Type B pancreatic cell (in vitro differentiated cells): ENCODE results near the gene VGLL2. TPM values are rescaled to one million over a fixed set of nuclear protein-coding genes. Genes with fewer than 3 reads are reported as not detected.

Source experiments
- DNase-seq: peaks from one replicate; pipeline ENCODE4 v3.0.0; 2021; ENCODE audit warnings: mixed read lengths; ENCODE audit not compliant: unreplicated experiment; ENCODE audit errors: extremely low spot score
- H3K27ac Mint-ChIP-seq: 2 replicates; pipeline ENCODE4 v1.8.0; 2021; ENCODE audit warnings: mild to moderate bottlenecking, mixed read lengths
- H3K27me3 Mint-ChIP-seq: 2 replicates; pipeline ENCODE4 v1.8.0; 2021; ENCODE audit warnings: mixed read lengths
- H3K36me3 Mint-ChIP-seq: 2 replicates; pipeline ENCODE4 v1.8.0; 2021; ENCODE audit warnings: mixed read lengths
- H3K4me1 Mint-ChIP-seq: one replicate; pipeline ENCODE4 v1.8.0; 2021; ENCODE audit warnings: mixed read lengths; ENCODE audit not compliant: unreplicated experiment
- H3K4me3 Mint-ChIP-seq: 2 replicates; pipeline ENCODE4 v1.8.0; 2021; ENCODE audit warnings: mild to moderate bottlenecking, mixed read lengths
- H3K9me3 Mint-ChIP-seq: 2 replicates; pipeline ENCODE4 v1.8.0; 2021; ENCODE audit warnings: mixed read lengths
- CTCF ChIP-seq: fragments of 200-600 bp; sonication (generic); conservative IDR thresholded peaks from 2 replicates; pipeline ENCODE4 v1.5.0; 2021; ENCODE audit warnings: antibody characterized with exemption, mild to moderate bottlenecking
- total RNA-seq: library from RNA; stranded (reverse); gene quantifications from 2 replicates; pipeline ENCODE4 v1.2.1, GENCODE V29; 2021; ENCODE audit warnings: low replicate concordance

Gene VGLL2
- total RNA-seq, 1 donor from 2014 or later: 3.0 TPM

- H3K4me1 Mint-ChIP-seq: no peaks in the 10 kb centered on the region
- H3K36me3 Mint-ChIP-seq: no peaks in the 10 kb centered on the region
- peaks cover 9% of the 10 kb centered on the region for H3K27me3 Mint-ChIP-seq
- H3K27ac Mint-ChIP-seq: no peak overlapping the region
- no peaks in the 10 kb centered on the region for H3K9me3 Mint-ChIP-seq
- H3K4me3 Mint-ChIP-seq: no peak overlapping the region
- TF ChIP-seq CTCF: no peak
- DNase-seq: no peak
Observed at GRCh38 chr6:117298941-117299340, 33.6 kb downstream of the VGLL2 start.

GRCh38 chr6:117303323-117303722 lies 38.0 kb downstream of the VGLL2 start:
- Mint-ChIP-seq H3K27me3 (peaks cover 4% of the 10 kb centered on the region), H3K27ac (no peak overlapping the region), H3K4me1 (no peaks in the 10 kb centered on the region), H3K9me3 (no peaks in the 10 kb centered on the region), H3K36me3 (no peaks in the 10 kb centered on the region), H3K4me3 (no peak overlapping the region)
- no peak for DNase-seq
- no peak for TF ChIP-seq CTCF

- no peak overlapping the region for H3K27ac Mint-ChIP-seq
- TF ChIP-seq CTCF: no peak
- H3K4me1 Mint-ChIP-seq: no peaks in the 10 kb centered on the region
- no peaks in the 10 kb centered on the region for H3K9me3 Mint-ChIP-seq
- H3K27me3 Mint-ChIP-seq: peaks cover 4% of the 10 kb centered on the region
- H3K36me3 Mint-ChIP-seq: no peaks in the 10 kb centered on the region
- DNase-seq: no peak
- H3K4me3 Mint-ChIP-seq: no peak overlapping the region
Observed at GRCh38 chr6:117304446-117304845, 39.1 kb downstream of the VGLL2 start.

GRCh38 chr6:117306227-117306790 lies 41.0 kb downstream of the VGLL2 start:
- no peak for TF ChIP-seq CTCF
- Mint-ChIP-seq H3K4me3 (no peak overlapping the region), H3K4me1 (no peaks in the 10 kb centered on the region), H3K27me3 (peaks cover 4% of the 10 kb centered on the region), H3K27ac (no peak overlapping the region), H3K36me3 (no peaks in the 10 kb centered on the region), H3K9me3 (no peaks in the 10 kb centered on the region)
- DNase-seq: no peak

- Mint-ChIP-seq H3K4me3 (no peak overlapping the region), H3K36me3 (no peaks in the 10 kb centered on the region), H3K27ac (no peak overlapping the region), H3K9me3 (no peaks in the 10 kb centered on the region), H3K27me3 (peaks cover 4% of the 10 kb centered on the region), H3K4me1 (peaks cover 4% of the 10 kb centered on the region)
- TF ChIP-seq CTCF: no peak
- no peak for DNase-seq
Observed at GRCh38 chr6:117307655-117308054, 42.3 kb downstream of the VGLL2 start.

GRCh38 chr6:117309069-117309468 lies 43.7 kb downstream of the VGLL2 start:
- Mint-ChIP-seq H3K27me3 (no peaks in the 10 kb centered on the region), H3K36me3 (no peaks in the 10 kb centered on the region), H3K4me1 (peaks cover 4% of the 10 kb centered on the region), H3K27ac (no peak overlapping the region), H3K9me3 (no peaks in the 10 kb centered on the region), H3K4me3 (no peak overlapping the region)
- no peak for DNase-seq
- TF ChIP-seq CTCF: no peak
